Measurements from ENCODE around the gene HDAC9. TPM values are rescaled to one million over a fixed set of nuclear protein-coding genes. Genes with fewer than 3 reads are reported as not detected.
"Not testable (repeated sequence)": the region's sequence is repeated elsewhere in the genome, so short reads cannot be mapped to it uniquely, and the experiment has no call there.

The HDAC9 gene
- total RNA-seq, 1 experiment from 2014 or later: 19.5 TPM

GRCh38 chr7:18978108-18978495 lies 482.6 kb downstream of the HDAC9 start:
- in situ Hi-C loops (cut with HindIII; ENCODE audit: low pct_unique_long_range_greater_than_20kb, low sequenced_read_pairs): no loop called here
- DNase-seq (ENCODE audit: low read depth): peak; percentile 6

DNA sequence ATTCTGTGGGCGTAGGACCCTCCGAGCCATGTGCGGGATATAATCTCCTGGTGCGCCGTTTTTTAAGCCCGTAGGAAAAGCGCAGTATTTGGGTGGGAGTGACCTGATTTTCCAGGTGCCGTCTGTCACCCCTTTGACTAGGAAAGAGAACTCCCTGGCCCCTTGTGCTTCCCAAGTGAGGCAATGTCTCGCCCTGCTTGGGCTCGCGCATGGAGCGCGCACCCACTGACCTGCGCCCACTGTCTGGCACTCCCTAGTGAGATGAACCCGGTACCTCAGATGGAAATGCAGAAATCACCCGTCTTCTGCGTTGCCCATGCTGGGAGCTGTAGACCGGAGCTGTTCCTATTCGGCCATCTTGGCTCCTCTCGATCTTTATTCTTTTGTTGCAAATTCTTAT lies 495.2 kb downstream of the HDAC9 start:
- not testable (repeated sequence) for DNase-seq (ENCODE audit: low read depth)

GRCh38 chr7:18993933-18994668 lies 498.6 kb downstream of the HDAC9 start:
- in situ Hi-C loops (cut with HindIII; ENCODE audit: low pct_unique_long_range_greater_than_20kb, low sequenced_read_pairs): no loop called here
- no peak for DNase-seq (ENCODE audit: low read depth)

More for the DNA sequence above, 495.2 kb downstream of the HDAC9 start:
- in situ Hi-C loops (cut with HindIII; ENCODE audit: low pct_unique_long_range_greater_than_20kb, low sequenced_read_pairs): not testable (repeated sequence)

- DNase-seq (ENCODE audit: low read depth): no peak
- in situ Hi-C loops (cut with HindIII; ENCODE audit: low pct_unique_long_range_greater_than_20kb, low sequenced_read_pairs): no loop called here
Observed at GRCh38 chr7:18995270-18995671, 499.7 kb downstream of the HDAC9 start.

DNA sequence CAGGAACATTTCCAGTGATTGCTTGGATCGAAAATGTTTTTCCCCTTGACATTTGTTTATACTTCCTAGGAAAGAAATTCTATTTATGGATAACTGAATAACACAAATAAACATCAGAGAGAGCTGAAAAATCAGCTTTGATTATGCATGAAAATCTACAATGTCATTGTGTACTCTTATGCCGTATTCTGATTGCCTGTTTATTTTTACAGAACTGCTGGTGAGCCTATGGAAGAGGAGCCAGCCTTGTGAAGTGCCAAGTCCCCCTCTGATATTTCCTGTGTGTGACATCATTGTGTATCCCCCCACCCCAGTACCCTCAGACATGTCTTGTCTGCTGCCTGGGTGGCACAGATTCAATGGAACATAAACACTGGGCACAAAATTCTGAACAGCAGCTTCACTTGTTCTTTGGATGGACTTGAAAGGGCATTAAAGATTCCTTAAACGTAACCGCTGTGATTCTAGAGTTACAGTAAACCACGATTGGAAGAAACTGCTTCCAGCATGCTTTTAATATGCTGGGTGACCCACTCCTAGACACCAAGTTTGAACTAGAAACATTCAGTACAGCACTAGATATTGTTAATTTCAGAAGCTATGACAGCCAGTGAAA lies 500.4 kb downstream of the HDAC9 start:
- in situ Hi-C loops (cut with HindIII; ENCODE audit: low pct_unique_long_range_greater_than_20kb, low sequenced_read_pairs): no loop called here

GRCh38 chr7:18996583-18996982 lies 501.0 kb downstream of the HDAC9 start:
- no peak for DNase-seq (ENCODE audit: low read depth)
- in situ Hi-C loops (cut with HindIII; ENCODE audit: low pct_unique_long_range_greater_than_20kb, low sequenced_read_pairs): no loop called here

More for the DNA sequence above, 500.4 kb downstream of the HDAC9 start:
- DNase-seq (ENCODE audit: low read depth): no peak

DNA sequence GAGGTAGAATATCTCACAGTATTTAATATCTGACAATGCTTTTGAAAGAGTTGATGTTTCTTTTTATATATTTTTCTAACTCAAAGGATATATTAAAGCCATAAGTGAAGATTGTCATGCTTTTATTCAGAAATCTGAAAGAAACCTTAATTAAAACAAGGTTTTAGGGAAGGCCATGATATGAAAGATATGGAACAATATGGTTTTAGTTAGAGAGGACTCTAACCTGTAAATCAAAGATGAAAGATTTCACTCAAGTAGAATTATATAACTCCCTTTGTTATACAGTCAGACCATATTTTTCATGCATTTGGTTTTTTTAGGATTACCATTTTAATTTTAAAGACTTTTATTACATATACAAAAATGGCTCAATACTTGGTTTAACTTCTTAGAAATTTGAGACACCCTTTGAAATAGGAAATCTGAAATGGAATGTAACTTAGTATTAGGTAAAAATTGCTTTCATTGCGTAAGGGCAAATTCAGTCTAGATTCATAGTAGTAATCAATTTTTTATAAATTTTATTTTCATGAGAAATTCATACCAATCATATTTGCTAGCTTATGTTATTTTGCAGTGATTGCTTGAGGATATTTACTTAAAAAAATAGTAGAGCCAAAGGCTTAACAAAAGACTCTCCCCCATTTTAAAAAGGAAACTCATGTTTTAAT lies 502.1 kb downstream of the HDAC9 start:
- in situ Hi-C loops (cut with HindIII; ENCODE audit: low pct_unique_long_range_greater_than_20kb, low sequenced_read_pairs): no loop called here
- no peak for DNase-seq (ENCODE audit: low read depth)

- in situ Hi-C loops (cut with HindIII; ENCODE audit: low pct_unique_long_range_greater_than_20kb, low sequenced_read_pairs): no loop called here
- no peak for DNase-seq (ENCODE audit: low read depth)
Observed at GRCh38 chr7:19000410-19000809, 504.9 kb downstream of the HDAC9 start.

- no peak for DNase-seq (ENCODE audit: low read depth)
- in situ Hi-C loops (cut with HindIII; ENCODE audit: low pct_unique_long_range_greater_than_20kb, low sequenced_read_pairs): no loop called here
Observed at GRCh38 chr7:19001854-19002253, 506.3 kb downstream of the HDAC9 start.

- in situ Hi-C loops (cut with HindIII; ENCODE audit: low pct_unique_long_range_greater_than_20kb, low sequenced_read_pairs): no loop called here
- no peak for DNase-seq (ENCODE audit: low read depth)
Observed at GRCh38 chr7:19009241-19009935, 513.8 kb downstream of the HDAC9 start.

GRCh38 chr7:19009936-19010280 lies 514.4 kb downstream of the HDAC9 start:
- in situ Hi-C loops (cut with HindIII; ENCODE audit: low pct_unique_long_range_greater_than_20kb, low sequenced_read_pairs): no loop called here
- no peak for DNase-seq (ENCODE audit: low read depth)

DNA sequence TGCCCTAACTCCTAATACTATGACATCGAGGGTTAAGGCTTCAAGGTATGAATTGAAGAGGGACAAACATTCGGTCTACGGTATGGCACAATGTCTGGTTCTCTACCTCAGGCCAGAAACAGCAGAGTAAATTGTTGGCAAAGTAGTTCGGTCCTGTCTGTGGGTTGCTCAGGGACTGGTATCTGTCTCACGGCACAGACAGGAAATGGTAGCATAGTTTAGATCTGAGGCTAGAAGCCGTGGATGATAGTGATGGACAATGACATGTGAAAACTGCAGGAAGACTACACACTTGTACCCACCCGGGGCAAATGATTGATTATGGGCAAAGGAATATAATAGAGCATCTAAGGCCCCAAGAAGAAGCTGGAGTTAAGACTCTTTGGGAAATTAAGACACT lies 515.7 kb downstream of the HDAC9 start:
- no peak for DNase-seq (ENCODE audit: low read depth)
- in situ Hi-C loops (cut with HindIII; ENCODE audit: low pct_unique_long_range_greater_than_20kb, low sequenced_read_pairs): no loop called here

DNA sequence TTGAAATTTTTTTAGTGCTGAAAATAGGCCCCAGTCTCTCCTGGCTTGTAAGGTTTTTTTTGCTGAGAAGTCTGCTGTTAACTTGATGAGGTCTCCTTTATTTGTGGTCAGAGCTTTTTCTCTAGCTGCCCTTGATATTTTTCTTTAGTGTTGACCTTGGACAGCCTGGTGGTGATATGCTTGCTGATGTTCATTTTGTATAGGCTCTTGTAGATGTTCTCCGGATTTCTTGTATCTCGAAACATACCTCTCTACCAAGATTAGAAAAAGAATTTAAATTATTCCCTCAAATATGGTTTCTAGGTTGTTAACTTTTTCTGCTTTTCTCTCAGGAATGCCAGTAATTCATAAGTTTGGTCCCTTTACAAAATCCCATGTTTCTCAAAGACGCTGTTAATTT lies 519.5 kb downstream of the HDAC9 start:
- no peak for DNase-seq (ENCODE audit: low read depth)
- in situ Hi-C loops (cut with HindIII; ENCODE audit: low pct_unique_long_range_greater_than_20kb, low sequenced_read_pairs): no loop called here

- in situ Hi-C loops (cut with HindIII; ENCODE audit: low pct_unique_long_range_greater_than_20kb, low sequenced_read_pairs): no loop called here
- DNase-seq (ENCODE audit: low read depth): peak; percentile 3
Observed at GRCh38 chr7:19016140-19016539, 520.6 kb downstream of the HDAC9 start.

- DNase-seq (ENCODE audit: low read depth): no peak
- in situ Hi-C loops (cut with HindIII; ENCODE audit: low pct_unique_long_range_greater_than_20kb, low sequenced_read_pairs): no loop called here
Observed at GRCh38 chr7:19017374-19017773, 521.8 kb downstream of the HDAC9 start.

- in situ Hi-C loops (cut with HindIII; ENCODE audit: low pct_unique_long_range_greater_than_20kb, low sequenced_read_pairs): no loop called here
- no peak for DNase-seq (ENCODE audit: low read depth)
Observed at GRCh38 chr7:19020062-19020461, 524.5 kb downstream of the HDAC9 start.

DNA sequence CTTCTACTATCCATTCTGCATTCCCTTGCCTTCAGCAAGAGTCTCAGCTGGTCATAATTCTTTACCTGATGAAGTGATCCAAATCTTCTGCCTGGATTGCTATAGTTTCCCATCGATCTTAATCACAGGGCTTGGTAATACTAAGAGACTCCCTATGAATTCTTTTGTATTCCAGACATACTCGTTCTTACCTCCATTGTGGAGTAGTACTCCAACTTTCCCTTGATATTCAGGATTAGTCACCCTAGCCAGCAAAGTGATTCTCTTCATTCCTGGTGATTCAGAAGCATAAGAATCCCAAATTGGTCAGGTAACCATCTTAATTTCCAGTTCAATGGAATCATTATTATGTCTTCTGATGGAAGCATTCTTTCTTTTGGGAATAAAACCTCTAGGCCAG lies 525.2 kb downstream of the HDAC9 start:
- DNase-seq (ENCODE audit: low read depth): no peak
- in situ Hi-C loops (cut with HindIII; ENCODE audit: low pct_unique_long_range_greater_than_20kb, low sequenced_read_pairs): no loop called here

- DNase-seq (ENCODE audit: low read depth): no peak
- in situ Hi-C loops (cut with HindIII; ENCODE audit: low pct_unique_long_range_greater_than_20kb, low sequenced_read_pairs): no loop called here
Observed at GRCh38 chr7:19023477-19023876, 527.9 kb downstream of the HDAC9 start.

GRCh38 chr7:19024261-19024660 lies 528.7 kb downstream of the HDAC9 start:
- in situ Hi-C loops (cut with HindIII; ENCODE audit: low pct_unique_long_range_greater_than_20kb, low sequenced_read_pairs): no loop called here
- DNase-seq (ENCODE audit: low read depth): no peak

All from Caki2 (cell line).